GM12878 (cell line): ENCODE measurements around the gene MRPL22. TPM values are rescaled to one million over a fixed set of nuclear protein-coding genes. Genes with fewer than 3 reads are reported as not detected.
"Not testable (repeated sequence)": the region's sequence is repeated elsewhere in the genome, so short reads cannot be mapped to it uniquely, and the experiment has no call there.

ENCODE experiments used
- ATAC-seq: fragments of 200-7000 bp; cut with Tn5 transposase; 3 replicates; pipeline ENCODE4 v1.9.1; 2020; ENCODE audit warnings: mild to moderate bottlenecking, moderate library complexity
- BruUV-seq: library from RNA; stranded (reverse); fragments of 400-500 nt; replicated peaks from 2 replicates; lab custom pipeline; 2021; lab: Mats Ljungman, UMichigan
- CTCF ChIA-PET: fragments of 300-600 bp; sonication (Branson Sonifier 250); formaldehyde crosslinking; extraction: SDS; loops from one replicate; lab custom pipeline; 2021; ENCODE audit warnings: inconsistent platforms; lab: Yijun Ruan, JAX
- POLR2A ChIA-PET: fragments of 350-600 bp; formaldehyde crosslinking; extraction: SDS; loops from one replicate; lab custom pipeline; 2021; ENCODE audit warnings: inconsistent platforms; lab: Charles Lee
- RAD21 ChIA-PET: fragments of 300-600 bp; sonication (Branson Sonifier 250); formaldehyde crosslinking; loops from one replicate; lab custom pipeline; 2023; ENCODE audit warnings: antibody characterized with exemption; ENCODE audit not compliant: unreplicated experiment; lab: Charles Lee
- SMC1A ChIA-PET: fragments of 300-600 bp; sonication (Branson Sonifier 250); formaldehyde crosslinking; loops from one replicate; lab custom pipeline; 2023; ENCODE audit not compliant: unreplicated experiment, uncharacterized antibody; lab: Charles Lee
- DNase-seq: peaks from one replicate; pipeline ENCODE4 v3.0.0-alpha.2; 2011; ENCODE audit warnings: low read depth, low spot score
- FAIRE-seq: peaks from 3 replicates; lab custom pipeline; 2011; peaks lifted over from hg19 to GRCh38; lab: Jason Lieb, UNC
- H2AFZ ChIP-seq: 2 replicates; pipeline ENCODE4 v1.6.0; 2011; ENCODE audit warnings: low read depth, low read length, control low read depth; ENCODE audit not compliant: control insufficient read depth
- H3K27ac ChIP-seq: 2 replicates; pipeline ENCODE4 v1.5.1; 2011; ENCODE audit warnings: control low read depth; ENCODE audit not compliant: control insufficient read depth, insufficient read depth
- H3K27me3 ChIP-seq, 2 experiments: replicated peaks in 1 of 2; 2 replicates each; pipeline versions ENCODE4 v1.6.0 to v1.6.1; 2011; ENCODE audit warnings: low read length in 1 of 2; ENCODE audit not compliant: control insufficient read depth in 2 of 2, insufficient read depth in 2 of 2
- H3K36me3 ChIP-seq, 2 experiments: 2 replicates each; pipeline ENCODE4 v1.5.1; 2011; ENCODE audit warnings: low read length in 1 of 2; ENCODE audit not compliant: control insufficient read depth in 2 of 2, insufficient read depth in 2 of 2
- H3K4me1 ChIP-seq: 2 replicates; pipeline ENCODE4 v1.6.1; 2011; ENCODE audit warnings: mild to moderate bottlenecking, low read length, moderate library complexity, mixed read lengths; ENCODE audit not compliant: control insufficient read depth, insufficient read depth
- H3K4me2 ChIP-seq: 2 replicates; pipeline ENCODE4 v1.6.0; 2011; ENCODE audit warnings: control low read depth; ENCODE audit not compliant: control insufficient read depth, insufficient read depth
- H3K4me3 ChIP-seq: fragments of 200-600 bp; sonication (generic); 2 replicates; pipeline ENCODE4 v1.5.1; 2016
- H3K79me2 ChIP-seq: 2 replicates; pipeline ENCODE4 v1.6.0; 2011; ENCODE audit warnings: low read length; ENCODE audit not compliant: control insufficient read depth, insufficient read depth
- H3K9ac ChIP-seq: 2 replicates; pipeline ENCODE4 v1.8.0; 2011; ENCODE audit warnings: low read length, control low read depth, mixed read lengths; ENCODE audit not compliant: control insufficient read depth, insufficient read depth
- H3K9me3 ChIP-seq: replicated peaks from 3 replicates; pipeline ENCODE4 v1.5.1; 2011; ENCODE audit warnings: mild to moderate bottlenecking, low read length; ENCODE audit not compliant: control insufficient read depth, insufficient read depth
- H4K20me1 ChIP-seq: 2 replicates; pipeline ENCODE4 v1.6.0; 2011; ENCODE audit not compliant: control insufficient read depth, insufficient read depth
- BACH1 ChIP-seq: fragments of 450-650 bp; IDR thresholded peaks from 2 replicates; pipeline ENCODE4 v1.6.1; 2017; ENCODE audit warnings: mild to moderate bottlenecking, borderline replicate concordance
- IRF4 ChIP-seq: IDR thresholded peaks from 2 replicates; pipeline ENCODE4 v1.6.1; 2011; ENCODE audit warnings: low read depth, low read length
- JUNB ChIP-seq: IDR thresholded peaks from 2 replicates; pipeline ENCODE4 v1.6.1; 2016; ENCODE audit warnings: antibody characterized with exemption, mild to moderate bottlenecking
- NFYB ChIP-seq: IDR thresholded peaks from 2 replicates; pipeline ENCODE4 v1.6.1; 2011; ENCODE audit warnings: low read depth, mild to moderate bottlenecking, low read length, improper control_type of control experiment, moderate library complexity; ENCODE audit not compliant: insufficient read depth
- TCF7 ChIP-seq: IDR thresholded peaks from 2 replicates; pipeline ENCODE4 v1.6.1; 2014; ENCODE audit warnings: antibody characterized with exemption, borderline replicate concordance
- WGBS: methylation state at CpG from one replicate; pipeline ENCODE4 v1.1.6; 2016; ENCODE audit warnings: low lambda C conversion rate; ENCODE audit not compliant: insufficient replicate concordance, insufficient coverage; ENCODE audit errors: missing lambda C conversion rate; 5-methylcytosine and 5-hydroxymethylcytosine counted together
- in situ Hi-C: fragments of 300-500 bp; cut with MboI; formaldehyde crosslinking; loops from 9 replicates; pipeline ENCODE4 v1.14.3; 2018; ENCODE audit warnings: mixed read lengths
- intact Hi-C: fragments of 100-400 bp; cut with micrococcal nuclease; formaldehyde crosslinking; loops from one replicate; pipeline ENCODE4 v1.14.2; 2022; ENCODE audit not compliant: unreplicated experiment
- polyA plus RNA-seq, 11 experiments: library from polyadenylated mRNA; depleted of rRNA in 4 of 11; unstranded in 6 of 11; stranded (reverse) in 5 of 11; fragments of >200 nt; fragmentation: Nextera tagmentation in 4 of 11; fragmentation: Illumina TruSeq in 1 of 11; extraction: Ambion mirVana in 4 of 11; extraction: Trizol in 1 of 11; gene quantifications; 1 replicate in 1 of 11; 2 replicates in 10 of 11; pipeline versions ENCODE4 v1.2.1 to v1.2.3, GENCODE V29; 2011 to 2016; ENCODE audit warnings: inconsistent platforms in 2 of 11, missing spikeins in 2 of 11, low read depth in 1 of 11
- total RNA-seq, 4 experiments: library from RNA; depleted of rRNA in 3 of 4; stranded (reverse); fragments of >200 nt in 3 of 4; fragmentation: Illumina TruSeq in 1 of 4; extraction: Trizol in 1 of 4; gene quantifications; 2 replicates each; pipeline versions ENCODE4 v1.2.1 to v1.2.3, GENCODE V29; 2013 to 2021

The MRPL22 gene
- total and polyA plus RNA-seq, 10 of the 15 experiments (the other 5 are each of a cell fraction or from before 2014, with no cell fraction given): 29.7 to 318 (median 93.4) TPM

GRCh38 chr5:154976082-154976481, 35.2 kb downstream of the MRPL22 start:
- 0 out of 2 replicates have a peak, but pooled peaks have one; percentile 63 for TF ChIP-seq NFYB
- FAIRE-seq, H2AFZ ChIP-seq, BruUV-seq, H3K4me1 ChIP-seq, H3K79me2 ChIP-seq, H3K36me3 ChIP-seq, DNase-seq, H3K4me3 ChIP-seq, H4K20me1 ChIP-seq, in situ Hi-C loops, H3K27me3 ChIP-seq, ATAC-seq, H3K27ac ChIP-seq, RAD21 ChIA-PET, SMC1A ChIA-PET, H3K9me3 ChIP-seq, H3K9ac ChIP-seq, H3K4me2 ChIP-seq: not testable (repeated sequence)
- ChIA-PET POLR2A (interaction anchor here (0.6 kb wide), 1 partner anchor 23 kb away, joined by 4 read pairs; no protein-coding TSS in a partner anchor), CTCF (interaction anchor here (1.2 kb wide), 1 partner anchor 8 kb away, joined by 6 read pairs; no protein-coding TSS in a partner anchor)
- 96% methylated on average over 9 of the region's 9 CpGs for WGBS
- intact Hi-C loops: loop anchor here (10.0 kb wide), 1 partner anchor 169 kb away; no protein-coding TSS in a partner anchor

GRCh38 chr5:154977409-154977808, 36.5 kb downstream of the MRPL22 start:
- H3K9me3 ChIP-seq: no peaks in the 10 kb centered on the region; the same call in 2 of the 3 replicates
- H3K27ac ChIP-seq: no peak overlapping the region
- no peak overlapping the region for H3K9ac ChIP-seq
- POLR2A ChIA-PET: no interaction called here
- no peak overlapping the region for H2AFZ ChIP-seq
- CTCF ChIA-PET: interaction anchor here (1.2 kb wide), 1 partner anchor 9 kb away, joined by 6 read pairs; no protein-coding TSS in a partner anchor
- no peaks in the 10 kb centered on the region for H3K36me3 ChIP-seq
- no TSS peak for BruUV-seq
- 3% methylated on average over 1 of the region's 1 CpG for WGBS
- intact Hi-C loops: loop anchor here (10.0 kb wide), 1 partner anchor 167 kb away; no protein-coding TSS in a partner anchor
- H3K27me3 ChIP-seq: no peaks in the 10 kb centered on the region
- no peaks in the 10 kb centered on the region for H3K79me2 ChIP-seq
- in situ Hi-C loops: no loop called here
- TF ChIP-seq BACH1: 0 out of 2 replicates have a peak, but pooled peaks have one; percentile 62
- 0 out of 2 replicates have a peak, but pooled peaks have one; percentile 39 for TF ChIP-seq IRF4
- peak; percentile 67; the same call in 1 of the 2 replicates for TF ChIP-seq JUNB
- no peak for TF ChIP-seq TCF7
- no peaks in the 10 kb centered on the region for H3K4me1 ChIP-seq
- H3K4me3 ChIP-seq: no peak overlapping the region
- peak; percentile 66 for ATAC-seq
- FAIRE-seq: peak; percentile 18
- H3K4me2 ChIP-seq: no peak overlapping the region
- DNase-seq: no peak
- SMC1A ChIA-PET: no interaction called here
- RAD21 ChIA-PET: no interaction called here
- H4K20me1 ChIP-seq: no peaks in the 10 kb centered on the region

- H4K20me1 ChIP-seq, SMC1A ChIA-PET, DNase-seq, BruUV-seq, H3K27ac ChIP-seq, RAD21 ChIA-PET, H2AFZ ChIP-seq, H3K4me2 ChIP-seq, H3K27me3 ChIP-seq, H3K4me3 ChIP-seq, ATAC-seq, POLR2A ChIA-PET, H3K4me1 ChIP-seq, H3K36me3 ChIP-seq, CTCF ChIA-PET, H3K9me3 ChIP-seq, FAIRE-seq, H3K9ac ChIP-seq, H3K79me2 ChIP-seq, in situ Hi-C loops: not testable (repeated sequence)
- WGBS: 69% methylated on average over 2 of the region's 2 CpGs
- intact Hi-C loops: loop anchor here (10.0 kb wide), 1 partner anchor 167 kb away; no protein-coding TSS in a partner anchor
Observed at GRCh38 chr5:154978294-154978693, 37.4 kb downstream of the MRPL22 start.
